T-helper 17 cell (primary cell): ENCODE results near the gene IMMP2L. TPM values are rescaled to one million over a fixed set of nuclear protein-coding genes. Genes with fewer than 3 reads are reported as not detected.
"Not testable (repeated sequence)": the region's sequence is repeated elsewhere in the genome, so short reads cannot be mapped to it uniquely, and the experiment has no call there.

Experiments
- ATAC-seq: fragments of 150-1000 bp; cut with Tn5 transposase; 2 replicates; pipeline ENCODE4 v1.10.0; 2021; ENCODE audit warnings: mild to moderate bottlenecking, moderate library complexity
- DNase-seq, 3 donors: peaks; one replicate each; pipeline versions ENCODE4 v3.0.0 to v3.0.0-alpha.2; 2020 to 2021
- H3K9me3 ChIP-seq: one replicate; pipeline ENCODE4 v1.7.0; 2013; ENCODE audit warnings: low read length, mild to moderate bottlenecking; ENCODE audit not compliant: control insufficient read depth, poor library complexity, severe bottlenecking
- H3K27ac Mint-ChIP-seq: one replicate; pipeline ENCODE4 v1.8.0; 2022; ENCODE audit warnings: mild to moderate bottlenecking, moderate library complexity, mixed read lengths
- H3K27me3 Mint-ChIP-seq: one replicate; pipeline ENCODE4 v1.8.0; 2022; ENCODE audit warnings: mixed read lengths
- H3K36me3 Mint-ChIP-seq: one replicate; pipeline ENCODE4 v1.8.0; 2022; ENCODE audit warnings: low read depth, mixed read lengths
- H3K4me1 Mint-ChIP-seq: one replicate; pipeline ENCODE4 v1.8.0; 2022; ENCODE audit warnings: mild to moderate bottlenecking, mixed read lengths
- H3K4me3 Mint-ChIP-seq: one replicate; pipeline ENCODE4 v1.8.0; 2022; ENCODE audit warnings: mild to moderate bottlenecking, moderate library complexity, mixed read lengths
- total RNA-seq, 4 donors: library from RNA in 2 of 4; stranded (reverse) in 2 of 4; gene quantifications; one replicate each; pipeline ENCODE4 v1.2.3 and lab custom pipeline; 2022 to 2026

The IMMP2L gene
- total RNA-seq, 2 donors from 2014 or later, result 17.9 to 19.9 TPM

GRCh38 chr7:111485701-111486380 lies 76.5 kb downstream of the IMMP2L start:
- no peak overlapping the region for H3K4me3 Mint-ChIP-seq
- H3K27ac Mint-ChIP-seq, result no peak overlapping the region
- H3K4me1 Mint-ChIP-seq, result no peaks in the 10 kb centered on the region
- no peak for ATAC-seq
- DNase-seq, result no peak
- no peaks in the 10 kb centered on the region for H3K27me3 Mint-ChIP-seq
- H3K9me3 ChIP-seq, result no peaks in the 10 kb centered on the region
- H3K36me3 Mint-ChIP-seq, result peaks cover 6% of the 10 kb centered on the region

GRCh38 chr7:111483078-111483477 lies 79.2 kb downstream of the IMMP2L start:
- H3K4me3 Mint-ChIP-seq, result no peak overlapping the region
- peaks cover 6% of the 10 kb centered on the region for H3K36me3 Mint-ChIP-seq
- H3K4me1 Mint-ChIP-seq, result no peaks in the 10 kb centered on the region
- no peak for ATAC-seq
- no peaks in the 10 kb centered on the region for H3K9me3 ChIP-seq
- no peak for DNase-seq
- no peaks in the 10 kb centered on the region for H3K27me3 Mint-ChIP-seq
- no peak overlapping the region for H3K27ac Mint-ChIP-seq

- H3K9me3 ChIP-seq, result no peaks in the 10 kb centered on the region
- Mint-ChIP-seq H3K4me1 (no peaks in the 10 kb centered on the region), H3K27me3 (no peaks in the 10 kb centered on the region), H3K27ac (no peak overlapping the region), H3K4me3 (no peak overlapping the region), H3K36me3 (peaks cover 11% of the 10 kb centered on the region)
- ATAC-seq (no peak), DNase-seq (no peak)
These were observed 84.6 kb downstream of the IMMP2L start for GRCh38 chr7:111477462-111478225.

- no peaks in the 10 kb centered on the region for H3K4me1 Mint-ChIP-seq
- no peaks in the 10 kb centered on the region for H3K27me3 Mint-ChIP-seq
- H3K4me3 Mint-ChIP-seq, result no peak overlapping the region
- ATAC-seq, result no peak
- no peak for DNase-seq
- H3K36me3 Mint-ChIP-seq, result peaks cover 9% of the 10 kb centered on the region
- no peaks in the 10 kb centered on the region for H3K9me3 ChIP-seq
- no peak overlapping the region for H3K27ac Mint-ChIP-seq
These were observed 85.6 kb downstream of the IMMP2L start for GRCh38 chr7:111476586-111477293.

- H3K4me3 Mint-ChIP-seq, result no peak overlapping the region
- DNase-seq (no peak), ATAC-seq (no peak)
- H3K36me3 Mint-ChIP-seq, result peaks cover 7% of the 10 kb centered on the region
- no peaks in the 10 kb centered on the region for H3K4me1 Mint-ChIP-seq
- no peak overlapping the region for H3K27ac Mint-ChIP-seq
- no peaks in the 10 kb centered on the region for H3K9me3 ChIP-seq
- no peaks in the 10 kb centered on the region for H3K27me3 Mint-ChIP-seq
These were observed 86.3 kb downstream of the IMMP2L start for GRCh38 chr7:111475959-111476358.

GRCh38 chr7:111475419-111475748 lies 86.9 kb downstream of the IMMP2L start:
- ATAC-seq (no peak), DNase-seq (no peak)
- H3K27ac Mint-ChIP-seq, result no peak overlapping the region
- peaks cover 7% of the 10 kb centered on the region for H3K36me3 Mint-ChIP-seq
- no peak overlapping the region for H3K4me3 Mint-ChIP-seq
- no peaks in the 10 kb centered on the region for H3K27me3 Mint-ChIP-seq
- no peaks in the 10 kb centered on the region for H3K9me3 ChIP-seq
- H3K4me1 Mint-ChIP-seq, result no peaks in the 10 kb centered on the region

DNA sequence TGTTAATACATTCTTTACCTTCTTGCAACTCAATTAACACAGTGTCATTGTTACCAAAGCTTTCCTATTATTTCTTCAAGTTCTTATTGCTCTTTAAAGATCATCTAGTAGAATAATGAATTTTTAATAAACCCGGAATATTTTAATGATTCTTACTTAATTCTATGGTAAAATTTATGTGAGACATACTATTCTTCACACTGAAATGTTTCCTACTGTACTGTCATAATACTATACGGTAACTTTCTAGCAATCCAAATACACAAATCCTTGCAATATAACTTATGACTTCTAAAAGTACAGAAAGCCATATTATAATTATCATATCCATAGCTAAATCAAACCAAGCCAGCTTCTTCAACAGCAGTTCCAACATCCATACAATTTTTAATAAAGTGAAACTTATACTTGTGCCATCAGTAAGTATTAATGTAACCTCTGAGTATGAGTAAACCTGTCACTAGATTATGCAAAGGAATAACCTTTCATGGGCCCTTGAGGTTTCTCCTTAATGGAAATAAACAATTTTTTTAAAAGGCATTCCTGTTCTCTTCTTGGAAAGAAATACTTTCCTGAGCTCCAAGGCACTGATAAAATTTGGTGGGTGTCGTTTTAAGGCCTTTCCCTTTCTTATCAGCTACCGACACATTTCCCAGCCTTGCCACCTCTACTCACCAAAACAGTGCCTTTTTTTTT lies 87.4 kb downstream of the IMMP2L start:
- DNase-seq, result no peak
- no peaks in the 10 kb centered on the region for H3K9me3 ChIP-seq
- no peak overlapping the region for H3K4me3 Mint-ChIP-seq
- no peak for ATAC-seq
- no peak overlapping the region for H3K27ac Mint-ChIP-seq
- no peaks in the 10 kb centered on the region for H3K27me3 Mint-ChIP-seq
- peaks cover 7% of the 10 kb centered on the region for H3K36me3 Mint-ChIP-seq
- H3K4me1 Mint-ChIP-seq, result no peaks in the 10 kb centered on the region

- DNase-seq (no peak), ATAC-seq (no peak)
- peaks cover 6% of the 10 kb centered on the region for H3K36me3 Mint-ChIP-seq
- no peaks in the 10 kb centered on the region for H3K4me1 Mint-ChIP-seq
- H3K4me3 Mint-ChIP-seq, result no peak overlapping the region
- no peaks in the 10 kb centered on the region for H3K27me3 Mint-ChIP-seq
- H3K9me3 ChIP-seq, result no peaks in the 10 kb centered on the region
- H3K27ac Mint-ChIP-seq, result no peak overlapping the region
These were observed 88.7 kb downstream of the IMMP2L start for GRCh38 chr7:111473449-111474198.

DNA sequence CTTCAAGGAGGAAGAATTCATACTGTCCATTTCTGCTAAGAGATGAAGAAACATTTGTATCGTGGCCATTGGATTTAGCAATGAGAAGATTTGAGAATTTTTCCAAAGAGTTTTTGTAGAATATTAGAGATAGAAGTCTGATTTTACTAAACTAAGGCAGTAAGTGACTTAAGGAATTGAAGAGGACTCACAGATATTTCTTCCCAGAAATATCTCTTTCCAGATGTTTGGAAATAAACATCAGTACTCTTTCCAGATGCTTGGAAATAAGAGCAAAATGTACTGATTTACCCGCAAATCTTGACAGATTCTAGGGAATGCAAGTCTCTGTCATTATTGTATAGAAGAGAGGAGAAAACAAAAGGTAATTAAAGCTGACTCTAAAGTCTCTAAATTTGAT lies 91.3 kb downstream of the IMMP2L start:
- ATAC-seq (no peak), DNase-seq (no peak)
- peaks cover 6% of the 10 kb centered on the region for H3K36me3 Mint-ChIP-seq
- no peaks in the 10 kb centered on the region for H3K4me1 Mint-ChIP-seq
- no peak overlapping the region for H3K4me3 Mint-ChIP-seq
- no peaks in the 10 kb centered on the region for H3K9me3 ChIP-seq
- H3K27me3 Mint-ChIP-seq, result no peaks in the 10 kb centered on the region
- no peak overlapping the region for H3K27ac Mint-ChIP-seq

DNA sequence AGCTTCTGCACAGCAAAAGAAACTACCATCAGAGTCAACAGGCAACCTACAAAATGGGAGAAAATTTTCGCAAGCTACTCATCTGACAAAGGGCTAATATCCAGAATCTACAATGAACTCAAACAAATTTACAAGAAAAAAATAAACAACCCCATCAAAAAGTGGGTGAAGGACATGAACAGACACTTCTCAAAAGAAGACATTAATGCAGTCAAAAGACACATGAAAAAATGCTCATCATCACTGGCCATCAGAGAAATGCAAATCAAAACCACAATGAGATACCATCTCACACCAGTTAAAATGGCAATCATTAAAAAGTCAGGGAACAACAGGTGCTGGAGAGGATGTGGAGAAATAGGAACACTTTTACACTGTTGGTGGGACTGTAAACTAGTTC lies 92.4 kb downstream of the IMMP2L start:
- H3K4me1 Mint-ChIP-seq, H3K27me3 Mint-ChIP-seq, H3K36me3 Mint-ChIP-seq, H3K9me3 ChIP-seq, DNase-seq, H3K4me3 Mint-ChIP-seq, ATAC-seq, H3K27ac Mint-ChIP-seq: not testable (repeated sequence)

- not testable (repeated sequence) for H3K27ac Mint-ChIP-seq, H3K4me1 Mint-ChIP-seq, H3K36me3 Mint-ChIP-seq, ATAC-seq, H3K9me3 ChIP-seq, H3K27me3 Mint-ChIP-seq, DNase-seq, H3K4me3 Mint-ChIP-seq
These were observed 96.5 kb downstream of the IMMP2L start for GRCh38 chr7:111465774-111466173.

GRCh38 chr7:111460695-111461094 lies 101.6 kb downstream of the IMMP2L start:
- no peak for DNase-seq
- H3K27me3 Mint-ChIP-seq, result no peaks in the 10 kb centered on the region
- H3K9me3 ChIP-seq, result no peaks in the 10 kb centered on the region
- no peak overlapping the region for H3K27ac Mint-ChIP-seq
- no peaks in the 10 kb centered on the region for H3K4me1 Mint-ChIP-seq
- H3K36me3 Mint-ChIP-seq, result peaks cover 2% of the 10 kb centered on the region
- no peak for ATAC-seq
- no peak overlapping the region for H3K4me3 Mint-ChIP-seq
